ENCODE data around the gene HTT.

Gene HTT

DNA sequence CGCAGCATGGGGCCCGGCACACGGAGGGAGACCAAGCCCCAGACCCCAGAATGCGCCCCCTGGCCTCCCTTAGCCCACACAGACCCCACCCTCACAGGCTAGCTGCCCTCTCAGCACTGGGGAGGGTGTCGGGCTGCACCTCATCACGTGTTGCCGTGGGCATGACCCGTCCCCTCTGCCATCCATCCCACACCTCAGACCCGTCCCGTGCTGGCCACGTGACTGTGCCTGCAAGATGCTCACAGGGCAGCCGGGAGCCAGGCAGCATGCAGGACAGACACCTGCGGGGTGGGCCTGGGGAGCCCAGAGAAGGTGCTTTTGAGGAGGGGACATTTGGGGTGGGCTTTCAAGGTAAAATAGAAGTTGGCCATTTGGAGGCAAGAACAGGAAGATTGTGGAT is 179.3 kb downstream of the HTT start:
- no peak for DNase-seq

DNA sequence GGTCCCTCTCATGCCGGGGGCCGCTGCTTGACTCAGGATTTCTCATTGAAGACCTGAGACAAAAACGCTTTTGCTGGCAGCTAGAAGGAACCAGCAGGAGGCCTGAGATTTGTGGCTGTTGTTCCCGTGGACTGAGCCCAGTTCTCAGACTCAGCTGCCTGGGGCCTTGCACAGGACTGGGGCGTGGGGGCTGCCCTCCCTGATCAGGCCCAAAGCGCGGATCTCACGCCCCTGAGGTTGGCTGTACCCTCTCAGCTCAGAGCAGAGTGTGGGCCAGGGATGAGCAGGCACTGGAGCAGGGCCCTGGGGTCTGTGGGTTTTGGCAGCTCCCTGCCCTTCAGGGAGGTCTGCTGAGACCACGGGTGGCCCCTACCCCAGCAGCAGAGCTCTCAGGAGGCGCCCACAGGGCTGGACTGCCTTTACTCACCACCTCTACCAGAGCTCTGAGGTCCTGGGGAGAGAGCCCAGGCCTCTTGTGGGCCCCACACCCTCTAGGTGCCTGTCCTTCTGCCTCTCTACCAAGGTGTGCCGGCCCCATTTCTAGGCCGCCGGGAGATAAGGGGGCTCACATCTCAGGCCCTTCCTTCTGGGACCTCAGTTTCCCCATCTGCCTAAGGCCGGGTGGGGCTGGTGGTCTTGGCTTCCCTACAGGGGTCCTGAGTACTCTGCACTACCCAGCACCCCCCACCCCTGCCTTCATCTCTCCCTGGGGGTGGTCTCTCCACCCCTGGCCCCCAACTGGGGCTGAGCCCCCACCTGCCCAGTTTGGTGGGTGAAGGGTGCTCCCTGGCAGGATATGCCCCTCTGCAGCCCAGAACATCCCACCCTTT is 180.0 kb downstream of the HTT start:
- no peak for DNase-seq

DNA sequence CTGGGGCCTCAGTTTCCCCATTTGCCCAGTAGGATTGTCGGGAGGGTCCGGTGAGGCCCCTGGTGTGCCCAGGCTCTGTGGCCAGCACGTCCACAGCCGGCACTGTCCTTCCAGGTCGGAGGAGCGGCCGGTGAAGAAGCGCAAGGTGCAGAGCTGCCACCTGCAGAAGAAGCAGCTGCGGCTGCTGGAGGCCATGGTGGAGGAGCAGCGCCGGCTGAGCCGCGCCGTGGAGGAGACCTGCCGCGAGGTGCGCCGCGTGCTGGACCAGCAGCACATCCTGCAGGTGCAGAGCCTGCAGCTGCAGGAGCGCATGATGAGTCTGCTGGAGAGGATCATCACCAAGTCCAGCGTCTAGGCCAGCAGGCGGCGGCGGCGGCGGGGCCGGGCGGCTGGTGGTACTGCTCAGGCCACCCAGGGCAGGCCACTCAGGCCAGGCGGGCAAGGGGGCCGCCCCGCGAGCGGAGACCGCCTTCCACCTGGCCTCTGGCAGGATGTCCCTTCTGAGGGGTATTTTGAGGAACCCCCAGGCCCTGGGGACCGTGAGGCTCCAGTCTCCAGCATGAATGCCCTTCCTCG is 181.2 kb downstream of the HTT start:
- DNase-seq: no peak

DNA sequence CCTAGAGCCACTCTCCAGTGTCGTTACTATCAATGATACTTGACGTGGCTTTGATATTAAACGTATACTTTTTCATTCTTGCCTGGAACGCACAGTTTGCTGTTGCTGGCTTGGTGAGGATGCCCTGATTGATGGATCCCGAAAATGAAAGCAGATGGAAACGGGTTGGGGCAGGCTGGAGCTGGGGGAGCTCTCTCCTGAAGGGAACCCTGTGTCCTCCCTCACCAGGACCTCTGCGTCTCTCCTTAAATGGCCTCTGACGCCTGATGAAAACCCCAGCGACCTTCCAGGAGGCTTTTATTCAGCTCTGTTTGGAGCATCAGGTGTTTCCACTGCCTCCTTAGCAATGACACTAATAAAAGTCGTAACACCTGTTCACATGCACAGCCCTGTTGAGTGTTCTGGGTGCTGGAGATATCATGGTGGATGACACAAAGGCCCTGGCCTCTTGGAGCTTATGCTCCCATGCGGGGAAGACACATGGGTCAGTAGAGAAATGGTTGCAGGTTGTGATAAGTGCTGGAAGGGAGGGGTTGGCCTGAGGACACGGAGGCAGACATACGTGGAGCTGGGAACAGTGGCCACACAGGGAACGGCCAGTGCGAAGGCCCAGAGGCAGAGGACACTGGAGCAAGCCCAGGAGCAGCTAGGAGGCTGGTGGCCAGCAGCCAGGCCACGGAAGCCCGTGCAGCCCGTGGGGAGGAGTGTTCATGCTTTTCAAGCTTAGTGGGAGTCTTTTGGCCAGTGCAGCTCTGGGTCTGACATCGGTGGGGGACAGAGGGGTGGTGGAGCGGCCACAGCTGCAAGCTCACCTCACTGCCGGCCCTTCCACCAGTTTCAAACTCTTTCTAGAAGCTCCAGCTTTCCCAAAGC is 182.0 kb downstream of the HTT start:
- no peak for DNase-seq

DNA sequence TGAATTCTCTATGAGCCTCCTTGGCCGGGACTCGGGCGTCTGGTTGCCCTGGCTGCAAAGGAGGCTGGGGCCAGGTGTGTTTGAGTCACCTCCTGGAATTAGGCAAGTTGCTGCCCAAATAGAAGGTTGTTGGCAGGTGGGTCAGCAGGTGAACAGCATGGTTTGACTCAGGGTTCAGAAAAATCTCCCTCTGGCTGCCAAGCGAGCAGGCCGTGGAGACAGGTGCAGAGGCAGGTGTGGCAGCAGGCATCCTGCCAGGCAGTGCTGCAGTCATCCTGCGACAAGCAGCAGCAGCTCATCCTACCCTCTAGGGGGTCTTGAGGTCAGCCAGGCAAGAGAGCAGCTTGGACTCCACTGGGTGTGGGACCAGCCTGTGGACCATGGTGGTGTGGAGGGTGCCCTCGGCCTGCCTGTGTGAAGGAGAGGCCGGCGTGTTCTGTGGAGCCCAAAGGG is 182.6 kb downstream of the HTT start:
- peak; percentile 55 to 80 for DNase-seq

DNA sequence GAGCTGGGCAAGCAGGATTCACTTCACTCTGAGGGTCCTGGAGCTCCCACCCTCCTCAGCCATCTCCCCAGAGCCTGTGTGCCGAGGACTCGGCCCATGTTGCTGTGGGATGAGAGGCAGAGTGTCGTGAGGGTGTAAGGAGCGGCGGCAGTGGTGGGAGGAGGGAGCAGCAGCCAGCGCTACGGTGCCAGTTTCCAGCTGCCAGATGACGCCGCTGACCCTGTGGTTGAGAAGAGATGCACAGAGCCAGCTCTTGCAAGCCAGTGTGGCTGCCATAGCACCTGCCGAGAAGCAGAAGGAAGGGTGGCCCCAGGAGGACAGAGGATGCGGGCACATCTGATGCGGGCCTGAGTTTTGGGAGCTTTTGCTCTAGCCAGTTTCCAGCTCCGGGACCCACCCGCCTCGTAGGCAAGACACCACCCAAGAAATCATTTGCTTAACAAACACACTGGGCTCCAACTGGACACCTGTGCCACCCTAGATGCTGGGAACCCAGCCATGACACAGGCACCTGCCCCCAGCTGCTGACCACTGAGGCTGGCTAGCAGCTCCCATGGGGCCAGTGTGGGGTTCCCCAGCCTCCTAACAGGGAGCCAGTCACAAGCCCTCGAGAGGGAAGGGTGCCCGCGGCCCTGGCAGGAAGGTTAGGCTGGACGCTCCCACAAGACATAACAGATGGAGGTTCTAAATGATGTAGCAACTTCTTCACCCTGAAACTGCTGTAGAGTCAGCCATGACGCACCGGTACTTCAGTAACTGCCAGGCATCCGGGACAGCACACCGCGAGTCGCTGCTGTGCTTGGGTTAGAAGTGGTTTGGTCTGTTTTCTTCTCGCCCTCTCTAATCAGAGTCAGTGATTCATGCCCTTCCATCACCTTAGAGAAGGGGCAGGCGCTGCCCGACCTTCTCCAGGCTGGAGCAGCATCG is 183.3 kb downstream of the HTT start:
- no peak for DNase-seq

DNA sequence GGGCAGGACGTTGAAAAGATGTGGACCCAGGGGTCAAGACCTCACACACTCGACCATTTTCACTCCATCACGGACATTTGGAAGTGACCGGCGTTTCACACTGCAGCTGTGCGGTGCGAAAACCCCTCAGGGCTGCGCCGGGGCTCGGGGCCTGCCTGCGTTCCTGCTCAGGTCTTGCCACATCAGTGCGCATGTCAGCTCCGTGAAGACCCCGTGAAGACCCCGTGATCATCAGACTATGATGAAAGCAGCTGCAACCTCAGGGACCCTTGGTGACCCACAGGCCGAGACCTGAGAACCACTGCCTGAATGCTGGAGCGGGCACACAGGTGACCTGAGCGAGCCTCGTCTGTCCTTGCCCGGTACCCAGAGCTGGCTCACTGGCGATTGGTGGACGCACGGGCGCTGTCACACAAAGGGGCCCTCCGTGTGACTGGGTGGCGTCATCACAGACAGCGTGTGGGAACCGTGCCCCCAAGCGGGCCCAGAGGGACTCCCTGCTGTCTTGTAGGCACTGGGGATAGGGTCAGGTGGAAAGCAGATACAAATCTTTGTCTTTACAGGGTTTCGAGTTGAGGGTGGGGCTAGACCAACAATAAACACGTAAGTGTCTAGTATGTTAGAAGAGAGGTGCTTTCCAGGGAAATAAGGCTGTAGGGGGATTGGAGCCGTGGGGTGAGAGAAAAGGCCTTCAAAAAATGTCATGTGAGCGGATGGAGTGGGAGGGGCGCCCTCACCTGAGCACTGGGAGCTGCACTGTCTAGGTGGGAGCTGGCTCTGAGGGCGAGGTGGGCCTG is 187.1 kb downstream of the HTT start:
- no peak for DNase-seq

DNA sequence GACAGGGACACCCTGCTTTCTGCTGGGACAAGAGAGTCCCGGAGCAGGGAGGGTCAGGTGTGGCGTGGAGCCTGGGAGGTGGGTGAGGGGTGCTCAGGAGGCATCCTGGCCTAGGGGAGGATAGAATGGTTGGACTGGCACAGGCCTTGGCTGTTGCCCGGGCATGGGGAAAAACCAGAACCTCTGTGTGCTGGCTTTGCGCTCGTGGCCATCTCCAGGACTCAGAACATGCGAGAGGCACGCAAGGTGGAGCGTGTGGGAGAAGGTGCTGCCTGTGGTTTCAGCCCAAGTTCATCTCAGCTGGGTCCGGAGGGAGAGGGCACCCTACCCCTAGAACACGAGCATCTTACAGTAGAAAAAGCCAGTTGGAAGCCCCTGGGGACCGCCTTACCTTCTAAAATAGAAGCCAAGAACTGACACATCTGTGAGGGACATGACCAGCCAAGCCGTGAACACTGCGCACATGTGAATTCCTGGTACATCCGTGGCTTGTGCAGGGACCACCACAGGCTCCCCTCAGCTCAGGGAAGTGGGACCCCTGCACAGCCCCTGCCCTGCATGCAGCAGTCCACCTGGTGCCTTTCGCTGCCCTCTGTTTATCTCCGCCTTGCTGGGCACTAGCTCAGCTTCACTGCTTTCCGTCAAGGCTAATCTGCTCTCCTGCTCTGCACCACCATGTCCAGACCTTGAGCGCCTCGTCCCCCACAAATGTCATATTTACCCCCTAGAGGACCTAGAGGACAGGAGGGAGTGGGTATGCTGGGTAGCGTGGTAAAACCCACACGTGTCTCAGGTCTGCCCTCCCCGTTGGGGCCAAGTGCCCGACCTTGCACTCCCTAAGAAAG is 187.9 kb downstream of the HTT start:
- no peak for DNase-seq

DNA sequence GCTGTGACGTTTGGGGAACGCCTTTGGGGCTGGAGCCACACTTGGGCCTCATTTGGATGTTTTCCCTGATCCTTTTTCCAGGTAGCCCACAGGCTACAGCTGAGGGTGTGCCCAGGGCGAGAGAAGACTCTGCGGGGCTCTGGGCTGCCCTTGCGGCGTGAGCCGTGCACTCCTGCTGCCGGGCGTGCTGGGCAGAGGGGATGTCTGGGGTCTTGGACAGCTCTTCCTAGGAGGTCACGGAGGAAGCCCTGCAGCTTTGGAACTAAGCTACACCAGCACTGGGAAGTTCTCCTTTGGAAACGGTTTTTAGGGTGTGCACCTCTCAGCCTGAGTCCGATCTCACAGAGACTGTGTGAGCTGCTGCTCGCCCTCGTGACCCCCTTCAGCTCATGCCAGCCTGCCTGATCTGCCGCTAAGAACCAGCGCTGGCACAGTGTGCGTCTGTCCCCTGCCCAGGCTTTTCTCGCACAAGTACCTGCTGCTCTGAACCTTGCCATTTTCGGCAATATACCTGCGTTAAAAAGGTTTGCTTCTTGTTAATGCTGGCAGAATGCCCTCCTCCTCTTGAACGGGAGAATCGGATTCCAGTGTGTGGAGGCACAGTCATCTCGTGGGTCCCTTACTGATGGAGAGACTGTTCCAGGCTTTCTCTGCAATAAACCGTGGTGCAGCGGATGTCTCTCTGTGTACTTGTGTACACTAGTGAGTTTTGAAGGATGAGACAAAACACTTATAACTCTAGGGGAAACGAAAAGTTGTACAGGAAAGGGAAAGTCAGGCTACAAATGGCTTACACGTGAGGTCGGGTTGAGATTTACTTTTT is 188.8 kb downstream of the HTT start:
- no peak for DNase-seq

DNA sequence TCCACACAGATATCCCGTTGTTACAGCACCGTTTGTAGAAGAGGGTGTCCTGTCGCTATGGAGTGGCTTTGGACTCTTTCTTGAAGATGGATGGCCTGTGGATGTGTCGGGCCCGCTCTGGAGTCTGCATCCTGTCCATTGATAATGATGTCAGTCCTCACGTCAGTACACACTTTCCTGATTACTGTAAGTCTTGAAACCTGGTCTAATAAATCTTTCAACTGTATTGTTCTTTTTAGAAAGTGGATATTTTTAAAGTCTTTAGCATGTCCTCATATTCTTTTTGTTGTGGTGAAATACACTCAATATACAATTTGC is 189.4 kb downstream of the HTT start:
- DNase-seq: no peak

DNA sequence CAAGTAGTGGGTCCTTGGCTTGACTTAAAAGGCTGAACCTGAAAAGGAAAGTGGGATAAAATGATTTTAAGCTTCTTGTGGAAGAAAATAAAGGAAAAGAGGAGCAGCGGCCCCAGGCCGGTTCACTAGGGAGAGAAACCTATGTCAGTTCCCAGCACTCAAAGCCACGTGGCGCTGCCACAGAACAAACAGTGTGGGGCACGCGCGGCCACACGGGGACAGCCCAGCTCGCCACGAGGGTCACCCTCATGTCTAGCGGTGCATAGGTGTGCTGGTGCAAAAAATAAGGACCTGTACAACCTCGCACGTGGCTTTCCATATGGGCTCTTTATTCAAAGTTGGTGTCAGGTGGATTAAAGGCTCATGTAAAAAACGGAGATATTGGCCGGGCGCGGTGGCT is 191.6 kb downstream of the HTT start:
- DNase-seq: no peak

DNA sequence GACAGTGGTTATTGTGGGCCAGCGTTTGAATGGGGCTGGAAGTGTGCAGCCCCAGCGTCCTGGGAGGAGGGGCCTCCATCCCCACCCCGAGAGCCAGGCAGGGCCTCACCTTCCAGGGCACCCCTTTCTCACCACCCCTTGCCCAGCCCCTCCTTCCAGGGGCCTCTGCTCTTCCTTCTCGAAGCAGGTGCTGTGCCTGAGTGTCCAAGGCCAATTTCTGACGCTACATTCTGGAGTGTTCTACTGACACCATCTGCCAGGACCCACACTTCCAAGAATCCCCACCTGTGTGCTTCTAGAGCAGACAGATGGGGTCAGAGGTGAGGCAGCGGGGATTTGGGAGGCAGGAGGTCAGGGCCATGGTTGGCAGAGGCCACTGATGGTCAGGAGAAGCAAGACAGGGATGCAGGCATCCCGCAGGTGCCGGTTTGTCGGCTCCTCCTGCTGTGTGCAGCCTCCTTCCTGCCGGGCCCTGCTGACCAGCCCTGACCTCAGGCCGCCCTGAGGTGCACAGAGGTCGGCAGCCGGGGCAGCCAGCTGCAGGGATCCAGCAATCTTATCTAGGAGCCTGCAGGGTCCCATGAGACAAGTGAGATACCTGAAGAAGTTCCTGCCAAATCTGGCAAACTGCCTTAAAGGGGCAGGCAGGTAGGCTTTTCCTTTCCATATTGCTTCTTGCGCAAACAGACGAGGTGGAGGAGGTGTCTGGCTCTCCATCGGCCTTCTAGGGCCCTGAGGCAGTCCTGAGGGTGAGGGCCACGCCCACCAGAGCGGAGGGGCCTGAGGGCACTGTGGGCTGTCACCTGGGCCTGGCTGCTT is 193.3 kb downstream of the HTT start:
- DNase-seq: no peak

DNA sequence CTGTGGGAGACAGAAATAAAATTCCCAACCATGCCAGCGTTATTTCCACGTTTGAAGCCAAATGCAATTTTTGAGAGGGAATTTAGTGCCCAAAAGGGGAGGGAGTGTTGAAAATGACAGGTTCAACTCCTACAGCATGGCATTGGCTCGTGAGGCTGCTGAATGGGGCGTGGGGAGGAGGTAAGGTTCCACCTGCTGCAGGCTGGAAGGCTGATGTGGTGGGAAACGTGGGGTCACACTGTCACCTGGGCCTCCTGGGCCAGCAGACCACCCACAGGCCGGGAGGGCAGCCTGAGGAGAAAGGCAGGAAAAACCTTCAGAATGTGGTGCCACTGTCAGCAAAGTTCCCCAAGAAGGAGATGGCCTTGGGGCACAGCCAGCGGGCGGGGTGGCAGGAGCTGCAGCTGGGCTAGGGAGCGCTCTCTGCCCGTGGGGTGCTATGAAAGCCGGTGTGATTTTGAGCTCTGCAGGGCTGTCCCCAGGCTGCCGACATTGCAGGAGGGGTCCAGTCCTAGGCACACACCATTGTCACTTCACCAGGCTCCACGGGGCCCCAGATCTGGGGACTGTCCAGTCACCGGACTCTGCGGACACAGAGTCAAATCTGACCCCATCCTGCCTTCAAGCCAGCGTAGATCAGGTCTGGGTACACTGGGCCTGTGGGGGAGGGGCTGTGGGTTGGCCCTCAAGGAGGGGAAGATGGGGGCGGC is 194.1 kb downstream of the HTT start:
- no peak for DNase-seq

DNA sequence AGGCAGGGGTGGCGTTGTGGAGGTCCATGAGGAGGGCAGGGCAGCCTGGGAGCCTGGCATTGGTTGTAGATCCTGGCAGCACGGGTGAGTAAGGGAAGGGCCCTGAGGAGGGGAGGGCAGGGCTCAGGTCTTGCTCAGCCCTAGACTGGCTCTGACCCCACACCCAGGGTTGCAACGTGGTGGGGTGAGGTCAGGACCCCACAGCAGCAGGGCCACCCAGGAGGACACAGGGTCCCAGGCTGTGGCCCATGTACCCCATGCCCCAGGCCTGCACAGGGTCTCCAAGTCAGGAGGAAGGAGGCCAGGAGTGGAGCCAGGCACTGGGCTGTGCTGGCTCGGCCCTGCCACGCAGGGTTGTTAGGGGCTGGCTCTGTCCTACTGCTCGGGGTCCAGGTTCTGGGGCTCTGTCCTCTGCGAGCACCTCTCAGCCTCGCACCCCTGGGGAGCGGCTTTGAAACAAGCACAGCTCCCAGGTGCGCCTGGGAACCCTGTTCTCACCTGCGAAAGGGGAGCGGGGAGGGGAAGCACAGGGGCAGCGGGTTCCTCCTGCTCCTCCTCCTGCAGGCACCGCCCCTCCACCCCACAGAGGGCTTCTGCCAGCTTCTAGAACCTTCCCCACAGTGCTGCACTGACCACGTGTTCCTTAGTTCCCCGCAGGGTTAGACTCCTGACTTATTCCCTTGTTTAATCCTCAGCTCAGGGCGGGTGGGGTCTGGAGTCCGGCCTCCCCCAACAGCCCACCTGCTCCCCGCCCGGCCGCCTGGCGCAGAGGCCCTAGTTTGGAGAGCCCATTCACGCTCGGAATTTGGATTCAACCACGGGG is 194.8 kb downstream of the HTT start:
- no peak for DNase-seq

DNA sequence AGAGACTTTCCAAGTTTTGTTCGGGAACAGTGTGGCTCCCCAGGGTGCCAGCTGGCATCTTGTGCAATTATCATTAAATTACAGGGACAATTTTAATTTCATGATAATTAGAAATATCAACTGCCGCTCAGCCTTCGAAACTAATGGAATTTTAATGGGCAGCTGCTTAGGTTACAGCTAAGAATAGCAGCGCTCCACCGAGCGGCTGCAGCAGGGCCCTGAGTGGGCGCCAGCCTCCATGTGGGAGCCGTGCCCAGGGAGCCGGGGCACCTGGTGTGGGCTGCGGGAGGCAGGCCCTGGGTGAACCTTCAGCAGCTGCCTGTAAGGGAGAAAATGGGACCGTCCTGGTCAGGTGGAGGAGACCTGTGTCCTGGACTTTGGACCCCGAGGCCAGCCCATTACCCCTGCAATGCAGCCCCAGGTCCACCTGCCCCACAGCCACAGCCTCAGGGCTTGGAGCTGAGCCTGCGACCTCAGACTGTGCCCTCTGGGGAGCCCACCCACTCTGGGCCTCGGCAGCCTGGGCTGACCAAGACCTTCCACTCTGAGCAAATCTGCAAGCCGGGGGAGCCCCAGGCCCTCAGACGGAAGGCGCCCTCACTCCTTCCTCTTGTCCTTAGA is 195.6 kb downstream of the HTT start:
- no peak for DNase-seq

DNA sequence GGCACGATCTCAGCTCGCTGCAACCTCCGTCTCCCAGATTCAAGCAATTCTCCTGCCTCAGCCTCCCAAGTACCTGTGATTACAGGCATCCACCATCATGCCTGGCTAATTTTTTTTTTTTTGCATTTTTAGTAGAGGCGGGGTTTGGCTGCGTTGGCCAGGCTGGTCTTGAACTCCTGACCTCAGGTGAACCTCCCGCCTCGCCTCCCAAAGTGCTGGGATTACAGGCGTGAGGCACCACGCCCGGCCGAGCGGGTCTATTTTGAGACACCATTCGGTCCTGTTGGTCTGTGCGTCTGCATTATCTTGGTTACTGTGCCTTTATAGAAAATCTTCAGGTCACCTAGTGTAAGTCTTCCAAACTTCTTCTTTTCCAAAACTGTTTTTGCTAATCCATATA is 196.7 kb downstream of the HTT start:
- DNase-seq: no peak

DNA sequence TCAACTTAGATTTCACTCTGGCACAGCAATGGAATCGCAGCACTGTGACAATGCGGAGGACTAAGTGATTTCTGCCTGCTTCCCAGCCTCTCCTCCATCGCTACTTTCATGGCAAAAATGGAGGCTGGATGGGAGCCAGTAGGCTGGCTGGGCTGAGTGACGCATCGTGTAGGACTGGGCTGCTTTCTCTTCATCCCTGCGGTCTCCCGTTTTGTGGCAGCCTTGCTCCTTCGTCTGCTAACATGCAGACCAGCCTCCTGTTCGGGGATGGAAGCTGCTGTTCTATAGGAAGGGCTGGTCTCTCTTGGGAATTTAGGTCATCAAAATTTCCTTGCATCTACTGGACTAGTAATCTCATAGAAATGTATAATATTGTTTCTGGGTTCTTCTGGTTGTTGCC is 202.5 kb downstream of the HTT start:
- DNase-seq: no peak
